ENCODE results near the gene OLFM1. TPM values are rescaled to one million over a fixed set of nuclear protein-coding genes. Genes with fewer than 3 reads are reported as not detected.

Gene OLFM1
- total RNA-seq, 4 donors from 2014 or later: 18.7 to 46.1 (median 38.6) TPM

DNA sequence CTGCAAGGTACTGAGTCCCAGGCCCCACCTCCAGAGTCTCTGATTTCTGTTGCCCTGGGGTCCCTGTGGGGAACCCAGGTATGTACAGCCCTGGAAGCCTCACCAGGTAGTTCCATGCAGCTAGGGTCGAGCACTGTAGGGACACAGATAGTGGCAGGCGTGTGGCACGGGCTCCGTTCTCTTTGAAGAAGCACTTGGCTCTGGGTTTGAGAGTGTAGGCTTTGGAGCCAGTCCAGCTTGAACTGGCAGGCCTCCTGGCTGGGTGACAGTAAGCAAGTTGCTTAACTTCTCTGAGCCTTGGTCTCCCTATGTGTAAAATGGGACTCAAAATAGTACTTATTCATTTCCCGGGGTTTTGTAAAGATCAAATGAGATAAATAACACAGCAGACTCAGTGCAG is 5.6 kb downstream of the OLFM1 start:
- H3K27me3 ChIP-seq: peaks cover 0 to 21% (median 15%) of the 10 kb centered on the region in 4 donors
- intact Hi-C loops (cut with DNase I): no loop called here
- WGBS: 90% methylated on average over 1 of the region's 5 CpGs
- TF ChIP-seq EP300 (IDR thresholded peaks at IDR 0.05) (no peak), POLR2A (IDR thresholded peaks at IDR 0.05; ENCODE audit: low read depth) (no peak), POLR2AphosphoS5 (IDR thresholded peaks at IDR 0.05) (no peak)
- TF ChIP-seq, protein P1, sequence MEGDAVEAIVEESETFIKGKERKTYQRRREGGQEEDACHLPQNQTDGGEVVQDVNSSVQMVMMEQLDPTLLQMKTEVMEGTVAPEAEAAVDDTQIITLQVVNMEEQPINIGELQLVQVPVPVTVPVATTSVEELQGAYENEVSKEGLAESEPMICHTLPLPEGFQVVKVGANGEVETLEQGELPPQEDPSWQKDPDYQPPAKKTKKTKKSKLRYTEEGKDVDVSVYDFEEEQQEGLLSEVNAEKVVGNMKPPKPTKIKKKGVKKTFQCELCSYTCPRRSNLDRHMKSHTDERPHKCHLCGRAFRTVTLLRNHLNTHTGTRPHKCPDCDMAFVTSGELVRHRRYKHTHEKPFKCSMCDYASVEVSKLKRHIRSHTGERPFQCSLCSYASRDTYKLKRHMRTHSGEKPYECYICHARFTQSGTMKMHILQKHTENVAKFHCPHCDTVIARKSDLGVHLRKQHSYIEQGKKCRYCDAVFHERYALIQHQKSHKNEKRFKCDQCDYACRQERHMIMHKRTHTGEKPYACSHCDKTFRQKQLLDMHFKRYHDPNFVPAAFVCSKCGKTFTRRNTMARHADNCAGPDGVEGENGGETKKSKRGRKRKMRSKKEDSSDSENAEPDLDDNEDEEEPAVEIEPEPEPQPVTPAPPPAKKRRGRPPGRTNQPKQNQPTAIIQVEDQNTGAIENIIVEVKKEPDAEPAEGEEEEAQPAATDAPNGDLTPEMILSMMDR (IDR thresholded peaks at IDR 0.05): no peak
- H3K4me3 ChIP-seq: no peak overlapping the region
- H3K4me1 ChIP-seq: peaks cover 6 to 14% (median 13%) of the 10 kb centered on the region in 4 donors
- peaks cover 0 to 28% (median 3%) of the 10 kb centered on the region in 4 donors for H3K36me3 ChIP-seq
- no peak overlapping the region for H3K27ac ChIP-seq (replicated peaks in 1 of 4)
- DNase-seq (ENCODE audit: extremely low spot score): no peak
- no peaks in the 10 kb centered on the region for H3K9me3 ChIP-seq

DNA sequence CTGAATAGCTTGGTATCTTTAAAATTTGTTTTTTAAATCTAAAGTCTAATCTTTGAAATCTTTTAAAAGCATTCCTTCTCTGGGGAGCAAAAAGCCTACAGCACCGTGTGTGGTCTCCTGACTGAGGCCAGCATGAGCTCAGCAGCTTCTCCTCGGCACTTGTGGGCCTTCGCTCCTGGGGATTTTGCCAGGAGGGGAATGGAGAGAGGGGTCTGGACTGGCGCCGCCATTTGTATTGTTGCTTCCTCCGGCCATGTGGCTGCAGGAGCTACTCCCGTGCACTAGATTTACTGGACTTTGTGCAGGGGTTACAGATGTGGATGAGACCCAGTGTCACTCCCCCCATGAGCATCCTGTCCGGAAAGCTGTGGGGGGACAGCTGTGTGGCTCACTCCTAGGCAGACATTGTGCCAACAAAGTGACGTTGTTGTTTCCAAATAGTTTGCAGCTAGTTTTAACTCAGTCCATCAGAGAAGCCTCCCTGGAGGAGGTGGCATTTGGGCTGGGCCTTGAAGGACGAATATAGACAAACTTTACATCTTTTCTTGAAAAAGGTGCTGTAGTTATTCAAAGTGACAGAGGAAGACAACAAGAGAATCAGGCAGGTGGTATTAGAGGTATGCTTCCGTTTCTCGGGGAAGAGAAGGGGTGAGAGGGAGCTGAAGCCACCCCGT is 6.6 kb downstream of the OLFM1 start:
- intact Hi-C loops (cut with DNase I): no loop called here
- Histone ChIP-seq H3K27me3 (peaks cover 0 to 12% (median 6%) of the 10 kb centered on the region in 4 donors), H3K4me1 (peaks cover 0 to 4% (median 4%) of the 10 kb centered on the region in 4 donors), H3K4me3 (no peak overlapping the region), H3K36me3 (peaks cover 0 to 28% (median 3%) of the 10 kb centered on the region in 4 donors), H3K9me3 (no peaks in the 10 kb centered on the region), H3K27ac (replicated peaks in 1 of 4) (no peak overlapping the region)
- no peak for TF ChIP-seq POLR2AphosphoS5 (IDR thresholded peaks at IDR 0.05)
- WGBS: 72% methylated on average over 12 of the region's 13 CpGs
- no peak for DNase-seq (ENCODE audit: extremely low spot score)

DNA sequence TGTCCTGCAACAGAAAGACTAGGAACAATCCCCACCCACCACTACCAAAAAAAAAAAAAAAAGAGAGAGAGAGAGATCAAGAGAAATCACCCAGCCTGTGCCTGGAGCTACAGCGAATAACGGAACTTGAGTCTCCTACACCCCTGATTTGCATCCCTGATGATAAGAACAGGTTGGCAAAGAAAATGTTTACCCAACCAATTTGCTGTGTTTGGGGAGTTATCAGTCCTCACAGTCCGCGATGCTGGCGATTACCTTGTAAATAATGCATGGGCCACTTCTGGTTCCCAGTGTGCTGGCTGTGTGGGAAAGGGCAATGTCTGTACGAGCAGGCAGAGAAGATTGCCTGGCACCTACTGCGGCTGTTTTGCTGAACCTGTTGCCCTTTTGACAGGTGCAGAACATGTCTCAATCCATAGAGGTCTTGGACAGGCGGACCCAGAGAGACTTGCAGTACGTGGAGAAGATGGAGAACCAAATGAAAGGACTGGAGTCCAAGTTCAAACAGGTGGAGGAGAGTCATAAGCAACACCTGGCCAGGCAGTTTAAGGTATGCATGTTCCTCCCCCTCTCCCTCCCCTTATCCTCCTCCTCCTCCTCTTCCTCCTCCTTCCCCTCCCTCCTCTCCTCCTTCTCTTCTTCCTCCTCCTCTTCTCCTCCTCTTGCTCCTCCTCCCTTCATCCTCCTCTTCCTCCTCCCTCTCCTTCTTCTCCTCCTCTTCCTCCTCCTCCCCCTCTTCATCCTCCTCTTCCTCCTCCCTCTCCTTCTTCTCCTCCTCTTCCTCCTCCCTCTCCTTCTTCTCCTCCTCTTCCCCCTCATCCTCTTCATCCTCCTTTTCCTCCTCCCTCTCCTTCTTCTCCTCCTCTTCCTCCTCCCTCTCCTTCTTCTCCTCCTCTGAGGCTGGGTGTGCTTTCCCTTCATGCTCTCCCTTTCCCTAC is 8.3 kb downstream of the OLFM1 start:
- Histone ChIP-seq H3K4me1 (no peaks in the 10 kb centered on the region), H3K4me3 (no peak overlapping the region), H3K36me3 (peaks cover 0 to 34% (median 3%) of the 10 kb centered on the region in 4 donors), H3K27ac (replicated peaks in 1 of 4) (no peak overlapping the region), H3K27me3 (no peaks in the 10 kb centered on the region), H3K9me3 (no peaks in the 10 kb centered on the region)
- DNase-seq (ENCODE audit: extremely low spot score): no peak
- intact Hi-C loops (cut with DNase I): no loop called here
- TF ChIP-seq POLR2AphosphoS5 (IDR thresholded peaks at IDR 0.05) (no peak), EP300 (IDR thresholded peaks at IDR 0.05) (no peak), POLR2A (IDR thresholded peaks at IDR 0.05; ENCODE audit: low read depth) (no peak)
- TF ChIP-seq, protein P1 (IDR thresholded peaks at IDR 0.05): no peak
- 61% methylated on average over 9 of the region's 9 CpGs for WGBS

DNA sequence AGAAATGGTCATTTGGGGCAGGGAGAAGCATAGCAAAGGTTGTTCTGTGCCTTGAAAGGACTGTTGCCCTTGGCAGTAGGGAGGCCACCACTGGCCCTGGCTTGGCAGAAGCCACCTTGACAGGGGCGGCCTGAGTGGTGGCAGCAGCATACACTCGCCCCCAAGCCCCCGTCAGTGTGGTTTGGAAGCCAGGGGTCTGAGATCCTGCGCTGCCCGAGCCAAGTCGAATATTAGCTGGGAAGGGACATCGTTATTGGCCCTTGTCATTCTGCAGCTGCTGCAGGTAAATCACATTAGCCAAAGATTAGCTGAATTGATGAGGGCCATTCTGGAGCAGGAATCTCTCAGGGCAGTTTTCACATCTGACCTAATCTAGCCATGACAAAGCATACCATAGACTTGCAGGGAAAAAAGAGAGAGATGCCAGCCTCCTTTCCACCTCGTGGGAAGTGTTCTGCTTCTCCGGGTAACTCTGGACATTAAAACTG is 9.0 kb downstream of the OLFM1 start:
- no peaks in the 10 kb centered on the region for H3K27me3 ChIP-seq
- no peak overlapping the region for H3K27ac ChIP-seq (replicated peaks in 1 of 4)
- 84% methylated on average over 9 of the region's 9 CpGs for WGBS
- intact Hi-C loops (cut with DNase I): no loop called here
- no peak overlapping the region for H3K4me3 ChIP-seq
- H3K36me3 ChIP-seq: peaks cover 0 to 29% (median 6%) of the 10 kb centered on the region in 4 donors
- no peak for DNase-seq (ENCODE audit: extremely low spot score)
- TF ChIP-seq EP300 (IDR thresholded peaks at IDR 0.05): no peak
- TF ChIP-seq, protein P1 (IDR thresholded peaks at IDR 0.05): no peak
- TF ChIP-seq POLR2A (IDR thresholded peaks at IDR 0.05; ENCODE audit: low read depth): no peak
- no peak for TF ChIP-seq POLR2AphosphoS5 (IDR thresholded peaks at IDR 0.05)
- H3K9me3 ChIP-seq: no peaks in the 10 kb centered on the region
- no peaks in the 10 kb centered on the region for H3K4me1 ChIP-seq

Data from esophagus muscularis mucosa (tissue), 4 donors.